Body of pancreas (tissue), 4 donors: ENCODE measurements around the gene ADAMTSL1.

ENCODE experiments used
- POLR2A ChIP-seq, 3 donors: fragments of 450-650 bp; IDR thresholded peaks; one replicate each; pipeline ENCODE4 v1.6.1; 2016; ENCODE audit warnings: antibody characterized with exemption in 3 of 3, mild to moderate bottlenecking in 2 of 3
- TF ChIP-seq, protein P1 (sequence below), 7 experiments: fragments of 450-650 bp in 4 of 7; fragments of 200-600 bp in 3 of 7; sonication (generic) in 3 of 7; IDR thresholded peaks; one replicate each; pipeline ENCODE4 v1.5.1; 2016 to 2019; ENCODE audit warnings: antibody characterized with exemption in 7 of 7

DNA sequence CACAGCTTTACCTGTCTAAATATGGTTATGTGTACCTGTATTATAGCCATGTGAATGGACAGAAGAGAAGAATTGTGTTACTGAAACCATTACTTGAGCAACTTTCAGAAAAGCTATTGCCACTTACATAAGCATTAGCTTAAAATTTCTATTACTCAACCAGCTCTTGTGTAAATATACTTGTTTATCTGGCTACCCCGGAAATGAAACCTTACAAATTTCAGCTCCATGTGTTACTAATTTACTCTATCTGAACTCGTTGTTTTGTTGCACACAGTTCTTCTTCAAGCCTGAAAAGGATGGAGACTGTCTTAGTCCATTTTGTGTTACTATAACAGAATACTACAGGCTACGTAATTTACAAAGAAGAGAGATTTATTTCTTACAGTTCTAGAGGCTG is 22.5 kb upstream of the ADAMTSL1 start:
- TF ChIP-seq, protein P1, sequence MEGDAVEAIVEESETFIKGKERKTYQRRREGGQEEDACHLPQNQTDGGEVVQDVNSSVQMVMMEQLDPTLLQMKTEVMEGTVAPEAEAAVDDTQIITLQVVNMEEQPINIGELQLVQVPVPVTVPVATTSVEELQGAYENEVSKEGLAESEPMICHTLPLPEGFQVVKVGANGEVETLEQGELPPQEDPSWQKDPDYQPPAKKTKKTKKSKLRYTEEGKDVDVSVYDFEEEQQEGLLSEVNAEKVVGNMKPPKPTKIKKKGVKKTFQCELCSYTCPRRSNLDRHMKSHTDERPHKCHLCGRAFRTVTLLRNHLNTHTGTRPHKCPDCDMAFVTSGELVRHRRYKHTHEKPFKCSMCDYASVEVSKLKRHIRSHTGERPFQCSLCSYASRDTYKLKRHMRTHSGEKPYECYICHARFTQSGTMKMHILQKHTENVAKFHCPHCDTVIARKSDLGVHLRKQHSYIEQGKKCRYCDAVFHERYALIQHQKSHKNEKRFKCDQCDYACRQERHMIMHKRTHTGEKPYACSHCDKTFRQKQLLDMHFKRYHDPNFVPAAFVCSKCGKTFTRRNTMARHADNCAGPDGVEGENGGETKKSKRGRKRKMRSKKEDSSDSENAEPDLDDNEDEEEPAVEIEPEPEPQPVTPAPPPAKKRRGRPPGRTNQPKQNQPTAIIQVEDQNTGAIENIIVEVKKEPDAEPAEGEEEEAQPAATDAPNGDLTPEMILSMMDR (IDR thresholded peaks at IDR 0.05) = no peak
- no peak for TF ChIP-seq POLR2A (IDR thresholded peaks at IDR 0.05)
